OCI-M1 (cell line): Measurements from ENCODE around the gene DNAAF5.

Experiments
- DNase-seq: peaks from one replicate; lab custom pipeline; 2025; lab: John Stamatoyannopoulos, UW

Gene DNAAF5

GRCh38 chr7:707296-708000 is 19.1 kb upstream of the DNAAF5 start:
- DNase-seq, result no peak

- DNase-seq, result no peak
Observed at GRCh38 chr7:710161-710560, 16.3 kb upstream of the DNAAF5 start.

GRCh38 chr7:711093-711921 is 15.2 kb upstream of the DNAAF5 start:
- no peak for DNase-seq

- DNase-seq, result no peak
Observed at GRCh38 chr7:711922-712380, 14.5 kb upstream of the DNAAF5 start.

GRCh38 chr7:712381-713138 is 13.9 kb upstream of the DNAAF5 start:
- no peak for DNase-seq

- DNase-seq, result no peak
Observed at GRCh38 chr7:713139-713457, 13.4 kb upstream of the DNAAF5 start.

GRCh38 chr7:713488-714230 is 12.8 kb upstream of the DNAAF5 start:
- DNase-seq, result no peak

GRCh38 chr7:714251-714671 is 12.2 kb upstream of the DNAAF5 start:
- DNase-seq, result no peak

GRCh38 chr7:716222-716621 is 10.3 kb upstream of the DNAAF5 start:
- DNase-seq, result no peak

- DNase-seq, result no peak
Observed at GRCh38 chr7:716636-717035, 9.9 kb upstream of the DNAAF5 start.

GRCh38 chr7:721619-722248 is 4.8 kb upstream of the DNAAF5 start:
- peak; percentile 19 for DNase-seq

GRCh38 chr7:723541-723940 is 3.0 kb upstream of the DNAAF5 start:
- no peak for DNase-seq

- DNase-seq, result no peak
Observed at GRCh38 chr7:724298-724697, 2.2 kb upstream of the DNAAF5 start.

- DNase-seq, result peak; percentile 80
Observed at GRCh38 chr7:725223-726005, 1.1 kb upstream of the DNAAF5 start.

GRCh38 chr7:726854-727103 is 280 bp downstream of the DNAAF5 start:
- no peak for DNase-seq

- no peak for DNase-seq
Observed at GRCh38 chr7:727104-727805, 756 bp downstream of the DNAAF5 start, which contains the start of gene PRKAR1B. Gene PRKAR1B (minus strand): TSS chr7:727281. CDS start chr7:711505, 15,776 bp downstream.

- no peak for DNase-seq
Observed at GRCh38 chr7:727806-728460, 1.4 kb downstream of the DNAAF5 start.

- DNase-seq, result no peak
Observed at GRCh38 chr7:728602-729001, 2.1 kb downstream of the DNAAF5 start.

- DNase-seq, result no peak
Observed at GRCh38 chr7:729140-730000, 2.9 kb downstream of the DNAAF5 start.
